ENCODE results near the gene STXBP5. TPM values are rescaled to one million over a fixed set of nuclear protein-coding genes. Genes with fewer than 3 reads are reported as not detected.

The STXBP5 gene
- total and polyA plus RNA-seq, 2 of the 13 experiments (the other 11 are each of a cell fraction or from before 2014, with no cell fraction given) = 8.8 to 19.4 TPM

DNA sequence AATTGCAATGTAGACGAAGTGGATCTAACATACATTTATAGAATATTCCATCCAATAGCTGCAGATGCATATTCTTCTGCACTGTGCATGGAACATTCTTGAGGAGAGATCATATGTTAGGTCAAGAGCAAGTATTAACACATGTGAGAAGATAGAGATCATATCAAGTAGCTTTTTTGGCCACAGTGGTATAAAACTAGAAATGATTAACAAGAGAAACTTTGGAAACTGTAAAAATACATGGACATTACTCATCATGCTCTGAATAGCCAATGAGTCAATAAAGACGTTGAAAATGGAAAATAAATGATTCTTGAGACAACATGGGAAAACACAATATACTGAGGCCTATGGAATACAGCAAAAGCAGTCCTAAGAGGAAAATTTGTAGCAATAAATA is 94.2 kb downstream of the STXBP5 start (continued):
- TF ChIP-seq ZNF263 (CRISPR knock-in tag; IDR thresholded peaks at IDR 0.05) (no peak), NFRKB (IDR thresholded peaks at IDR 0.05) (no peak), ZNF432 (CRISPR knock-in tag; IDR thresholded peaks at IDR 0.05; ENCODE audit: borderline replicate concordance) (no peak), ZBTB8A (CRISPR knock-in tag; IDR thresholded peaks at IDR 0.05; ENCODE audit: borderline replicate concordance, low read depth) (no peak)
- TF ChIP-seq, protein P1, sequence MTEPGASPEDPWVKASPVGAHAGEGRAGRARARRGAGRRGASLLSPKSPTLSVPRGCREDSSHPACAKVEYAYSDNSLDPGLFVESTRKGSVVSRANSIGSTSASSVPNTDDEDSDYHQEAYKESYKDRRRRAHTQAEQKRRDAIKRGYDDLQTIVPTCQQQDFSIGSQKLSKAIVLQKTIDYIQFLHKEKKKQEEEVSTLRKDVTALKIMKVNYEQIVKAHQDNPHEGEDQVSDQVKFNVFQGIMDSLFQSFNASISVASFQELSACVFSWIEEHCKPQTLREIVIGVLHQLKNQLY (CRISPR knock-in tag; IDR thresholded peaks at IDR 0.05) = no peak

- FAIRE-seq (no peak), DNase-seq (ENCODE audit: low spot score) (no peak), ATAC-seq (no peak)
- WGBS (ENCODE audit: low lambda C conversion rate) = over 99% methylated on average over 3 of the region's 3 CpGs
- Histone ChIP-seq H3K4me2 (ENCODE audit: low read depth, low read length) (no peak overlapping the region), H4K20me1 (ENCODE audit: insufficient read depth, low read length) (no peaks in the 10 kb centered on the region), H3K9ac (ENCODE audit: insufficient read depth, low read depth, low read length) (no peak overlapping the region), H3K9me3 (ENCODE audit: low read length) (peaks cover 39% of the 10 kb centered on the region), H3K27ac (ENCODE audit: extremely low read length, insufficient read depth, low read length) (no peak overlapping the region), H3K4me3 (replicated peaks in 1 of 3; ENCODE audit: insufficient read depth in 1 of 3, low read depth in 2 of 3, low read length in 3 of 3) (no peak overlapping the region), H3K79me2 (ENCODE audit: insufficient read depth, low read length) (no peaks in the 10 kb centered on the region), H3K4me1 (ENCODE audit: insufficient read depth, low read length) (no peaks in the 10 kb centered on the region), H3K27me3 (ENCODE audit: control insufficient read depth in 1 of 2, insufficient read depth in 2 of 2, low read length in 2 of 2) (no peaks in the 10 kb centered on the region; a peak in 1 of 5 replicates), H2AFZ (ENCODE audit: low read length) (no peak overlapping the region), H3K36me3 (replicated peaks in 1 of 2; ENCODE audit: control insufficient read depth in 1 of 2, insufficient read depth in 2 of 2, low read length in 2 of 2) (peaks cover 10 to 30% of the 10 kb centered on the region in 2 experiments)
- ChIA-PET POLR2A (no interaction called here), CTCF (ENCODE audit: low intra/inter-chr PET ratio, low total read pairs) (no interaction called here)
- intact Hi-C loops (cut with micrococcal nuclease; ENCODE audit: unreplicated experiment) (no loop called here), in situ Hi-C loops (cut with HindIII; ENCODE audit: extremely low pct_ligation_motif_present, low pct_unique_long_range_greater_than_20kb) (no loop called here)
- TF ChIP-seq, protein P2, sequence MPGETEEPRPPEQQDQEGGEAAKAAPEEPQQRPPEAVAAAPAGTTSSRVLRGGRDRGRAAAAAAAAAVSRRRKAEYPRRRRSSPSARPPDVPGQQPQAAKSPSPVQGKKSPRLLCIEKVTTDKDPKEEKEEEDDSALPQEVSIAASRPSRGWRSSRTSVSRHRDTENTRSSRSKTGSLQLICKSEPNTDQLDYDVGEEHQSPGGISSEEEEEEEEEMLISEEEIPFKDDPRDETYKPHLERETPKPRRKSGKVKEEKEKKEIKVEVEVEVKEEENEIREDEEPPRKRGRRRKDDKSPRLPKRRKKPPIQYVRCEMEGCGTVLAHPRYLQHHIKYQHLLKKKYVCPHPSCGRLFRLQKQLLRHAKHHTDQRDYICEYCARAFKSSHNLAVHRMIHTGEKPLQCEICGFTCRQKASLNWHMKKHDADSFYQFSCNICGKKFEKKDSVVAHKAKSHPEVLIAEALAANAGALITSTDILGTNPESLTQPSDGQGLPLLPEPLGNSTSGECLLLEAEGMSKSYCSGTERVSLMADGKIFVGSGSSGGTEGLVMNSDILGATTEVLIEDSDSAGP (CRISPR knock-in tag; IDR thresholded peaks at IDR 0.05; ENCODE audit: borderline replicate concordance) = no peak
- no peak for TF ChIP-seq ISX (CRISPR knock-in tag; conservative IDR thresholded peaks at IDR 0.05)
- no peak for TF ChIP-seq ZFP37 (CRISPR knock-in tag; IDR thresholded peaks at IDR 0.05; ENCODE audit: borderline replicate concordance)
- TF ChIP-seq STAT6 (CRISPR knock-in tag; IDR thresholded peaks at IDR 0.05; ENCODE audit: borderline replicate concordance) = no peak
- no peak for TF ChIP-seq ZBTB8A (CRISPR knock-in tag; IDR thresholded peaks at IDR 0.05; ENCODE audit: borderline replicate concordance, low read depth)
- no peak for TF ChIP-seq HMG20B (CRISPR knock-in tag; conservative IDR thresholded peaks at IDR 0.05)
- TF ChIP-seq ZNF121 (CRISPR knock-in tag; IDR thresholded peaks at IDR 0.05) = no peak
- no peak for TF ChIP-seq LCORL (IDR thresholded peaks at IDR 0.05)
- no peak for TF ChIP-seq LCORL (CRISPR knock-in tag; IDR thresholded peaks at IDR 0.05)
- no peak for TF ChIP-seq ZNF337 (CRISPR knock-in tag; IDR thresholded peaks at IDR 0.05; ENCODE audit: borderline replicate concordance, low read depth)
- TF ChIP-seq ZNF572 (CRISPR knock-in tag; IDR thresholded peaks at IDR 0.05) = no peak
- no peak for TF ChIP-seq FOXO1 (CRISPR knock-in tag; IDR thresholded peaks at IDR 0.05)
- BruUV-seq (replicated peaks) = no TSS peak
These were observed 94.8 kb downstream of the STXBP5 start for GRCh38 chr6:147299035-147299434.
